HG02642 (cell line): ENCODE measurements around the gene ANO9.
"Not testable (repeated sequence)": the region's sequence is repeated elsewhere in the genome, so short reads cannot be mapped to it uniquely, and the experiment has no call there.

Experiments
- ATAC-seq: cut with Tn5 transposase; IDR thresholded peaks from one replicate; pipeline ENCODE4 v1.9.1; 2021; ENCODE audit warnings: mild to moderate bottlenecking; ENCODE audit not compliant: unreplicated experiment, poor library complexity

ANO9 gene

GRCh38 chr11:472816-473215, 31.0 kb upstream of the ANO9 start:
- no peak for ATAC-seq

- ATAC-seq, result no peak
Measured at GRCh38 chr11:472272-472671, 30.5 kb upstream of the ANO9 start.

GRCh38 chr11:471468-472145, 29.8 kb upstream of the ANO9 start:
- ATAC-seq, result no peak

- no peak for ATAC-seq
Measured at GRCh38 chr11:469684-470560, 28.1 kb upstream of the ANO9 start.

GRCh38 chr11:469026-469683, 27.3 kb upstream of the ANO9 start:
- ATAC-seq, result not testable (repeated sequence)

DNA sequence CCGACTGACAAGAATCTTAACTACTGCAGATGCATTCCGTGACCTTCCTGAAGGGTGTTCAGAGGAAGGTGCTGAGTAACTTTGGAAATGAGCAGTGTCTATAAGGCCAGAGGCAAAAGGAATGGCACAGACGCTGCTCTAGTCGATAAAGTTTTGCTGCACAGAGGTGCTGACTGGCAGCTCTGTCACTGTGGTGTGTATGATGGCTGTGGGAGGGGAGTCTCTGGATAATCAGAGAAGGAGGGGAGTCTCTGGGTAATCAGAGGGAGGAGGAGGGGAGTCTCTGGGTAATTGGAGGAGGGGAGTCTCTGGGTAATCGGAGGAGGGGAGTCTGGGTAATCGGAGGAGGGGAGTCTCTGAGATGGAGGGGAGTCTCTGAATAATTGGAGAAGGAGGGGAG, 26.7 kb upstream of the ANO9 start:
- no peak for ATAC-seq

- no peak for ATAC-seq
Measured at GRCh38 chr11:468036-468435, 26.2 kb upstream of the ANO9 start.

GRCh38 chr11:465896-466530, 24.2 kb upstream of the ANO9 start:
- ATAC-seq, result no peak

GRCh38 chr11:464316-464715, 22.5 kb upstream of the ANO9 start:
- no peak for ATAC-seq

- ATAC-seq, result no peak
Measured at GRCh38 chr11:462107-462890, 20.5 kb upstream of the ANO9 start.

GRCh38 chr11:461626-462025, 19.8 kb upstream of the ANO9 start:
- no peak for ATAC-seq

DNA sequence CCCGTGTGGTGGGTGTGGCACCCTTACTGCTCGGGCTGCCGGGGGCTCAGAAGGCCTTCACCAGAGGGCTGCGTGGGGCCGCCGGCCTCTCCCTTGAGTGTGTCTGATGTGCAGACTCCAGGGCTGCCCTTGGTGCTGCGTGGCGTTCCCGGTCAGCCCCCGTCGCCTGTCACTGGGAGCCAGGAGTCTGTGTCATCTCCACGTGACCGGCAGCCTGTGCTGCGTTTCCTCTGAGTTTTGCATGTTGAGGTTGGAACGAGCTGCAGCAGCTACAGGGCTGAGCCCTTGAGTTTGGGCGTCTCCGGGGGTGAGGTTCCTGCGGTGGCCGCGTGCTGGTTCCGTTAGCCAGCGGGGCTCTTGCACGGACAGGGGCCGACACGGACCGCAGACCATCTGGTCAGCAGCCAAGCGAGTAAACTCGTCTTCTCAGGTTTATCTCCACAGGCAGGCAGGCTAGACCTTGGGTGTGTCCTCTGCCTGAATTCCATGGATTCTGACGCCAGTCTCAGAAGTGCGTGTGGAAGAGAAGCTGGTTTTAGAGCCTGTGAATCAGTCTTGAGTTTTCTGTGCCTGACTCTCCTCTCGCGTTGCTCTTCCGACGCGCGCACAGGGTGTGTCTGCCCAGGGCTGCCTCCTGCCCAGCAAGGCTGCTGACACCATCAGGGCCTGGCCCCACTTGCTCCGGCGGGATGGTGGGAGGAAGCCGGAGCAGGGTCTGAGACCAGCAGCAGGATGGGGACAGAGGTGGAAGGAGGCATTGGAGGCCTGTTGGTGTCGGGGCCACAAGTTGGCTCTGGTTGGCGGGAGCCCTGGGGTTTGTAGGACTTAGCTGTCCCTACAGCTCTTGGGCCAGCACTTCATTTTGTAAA, 18.8 kb upstream of the ANO9 start:
- no peak for ATAC-seq

GRCh38 chr11:459511-460220, 17.9 kb upstream of the ANO9 start:
- ATAC-seq, result no peak

- ATAC-seq, result no peak
Measured at GRCh38 chr11:457111-457760, 15.4 kb upstream of the ANO9 start.

DNA sequence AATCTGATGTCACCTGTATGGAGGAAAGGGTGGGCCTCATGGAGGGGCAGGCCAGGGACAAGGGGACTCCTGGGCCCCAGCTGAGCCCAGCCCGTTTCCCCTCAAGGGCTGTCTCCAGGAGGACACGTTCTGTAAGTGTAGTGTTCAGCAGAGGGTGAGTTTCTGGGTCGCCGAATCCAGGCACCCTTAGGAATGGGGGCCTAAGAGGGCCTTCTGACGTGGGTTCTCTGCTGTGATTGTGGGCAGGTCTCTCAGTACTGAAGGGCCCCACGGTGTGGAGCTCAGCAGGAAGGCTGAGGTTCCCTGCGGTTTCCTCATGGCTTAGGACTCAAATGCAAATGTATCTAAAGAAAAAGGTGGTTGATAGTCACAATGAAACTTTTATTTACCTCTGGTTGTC, 14.7 kb upstream of the ANO9 start:
- no peak for ATAC-seq

DNA sequence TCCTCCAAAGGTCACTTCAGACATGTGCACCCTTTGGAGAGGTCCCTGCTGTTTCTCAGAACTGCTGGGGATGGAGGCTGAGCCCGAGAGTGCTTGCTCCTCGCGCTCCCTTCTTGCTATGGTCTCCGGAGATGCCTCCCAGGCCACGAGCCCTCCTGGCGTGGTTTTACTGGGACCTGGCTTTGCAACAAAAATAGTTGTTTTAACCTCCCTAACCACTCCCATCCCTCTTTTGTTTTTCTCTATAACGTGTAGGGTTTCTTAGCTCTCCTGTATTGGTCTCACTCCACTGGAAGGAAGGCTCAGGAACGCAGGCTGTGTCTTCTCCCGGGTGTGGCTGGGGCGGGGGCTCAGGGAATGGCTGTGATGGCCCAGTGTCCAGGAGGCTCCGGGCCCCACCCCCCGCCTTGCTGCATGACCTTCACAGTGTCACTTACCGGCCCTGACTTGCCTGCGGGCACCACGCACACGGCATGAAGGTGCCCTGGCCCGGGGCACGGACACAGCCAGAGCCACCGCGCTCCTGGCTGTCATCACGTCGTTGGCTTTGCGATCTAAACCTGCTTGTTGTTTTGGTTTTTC, 13.8 kb upstream of the ANO9 start:
- ATAC-seq, result no peak

DNA sequence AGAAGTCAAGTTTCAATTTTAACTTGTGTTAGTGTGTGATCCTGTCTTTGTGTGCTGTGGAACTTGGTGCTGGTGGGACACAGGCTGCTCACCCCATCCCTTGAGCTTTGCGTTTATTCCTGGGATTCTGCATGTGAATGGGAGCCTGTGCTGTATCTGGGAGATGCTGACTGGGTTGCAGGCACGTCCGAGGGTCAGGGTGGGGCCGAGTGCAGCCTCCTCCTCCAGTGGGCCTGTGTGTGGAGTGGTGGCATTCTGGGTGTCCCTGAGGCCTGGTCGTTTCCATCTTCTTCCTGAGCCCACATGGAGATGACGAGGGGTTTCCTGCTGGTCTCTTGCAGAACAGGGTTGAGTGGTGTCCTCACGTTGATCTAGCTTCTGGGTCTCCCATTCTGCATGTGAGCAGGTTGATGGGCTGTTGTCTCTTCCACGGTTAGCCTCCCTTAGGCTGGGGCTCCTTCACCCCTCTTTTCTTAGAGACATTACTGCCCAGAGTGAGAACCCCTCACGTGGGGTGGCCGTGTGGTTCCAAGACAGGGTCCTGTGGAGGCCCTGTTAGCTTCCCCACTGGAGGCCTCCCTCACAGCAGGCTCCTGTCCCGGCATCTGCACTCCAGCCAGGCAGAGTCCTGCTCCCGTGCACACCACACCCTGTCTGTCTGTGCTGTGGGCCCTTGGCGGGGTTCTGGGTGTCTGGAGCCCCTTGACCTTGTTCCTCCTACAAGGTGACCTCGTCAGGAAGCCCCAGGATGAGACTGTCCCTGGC, 13.2 kb upstream of the ANO9 start:
- ATAC-seq, result no peak
